ENCODE data around the gene PCDHGB4.

- TF ChIP-seq POLR2A (IDR thresholded peaks at IDR 0.05) (no peak), CTCF (IDR thresholded peaks at IDR 0.05) (no peak)
These were observed 15.7 kb upstream of the PCDHGB4 start for GRCh38 chr5:141371572-141372475.

Measured in heart left ventricle (tissue), 13 donors.